Activated naive CD8-positive, alpha-beta T cell treated with anti-CD3 and anti-CD28 coated beads, Interleukin-2, amount 50 U/mL, for 24 hours (primary cell): ENCODE results near the gene FMR1.

ENCODE experiments used
- ATAC-seq: fragments of 150-1000 bp; cut with Tn5 transposase; one replicate; pipeline ENCODE4 v1.10.0; 2021
- DNase-seq: peaks from one replicate; pipeline ENCODE4 v3.0.0; 2021
- H3K27ac Mint-ChIP-seq: one replicate; pipeline ENCODE4 v1.8.0; 2021; ENCODE audit warnings: mild to moderate bottlenecking, mixed read lengths
- H3K27me3 Mint-ChIP-seq: one replicate; pipeline ENCODE4 v1.8.0; 2021; ENCODE audit warnings: mixed read lengths
- H3K36me3 Mint-ChIP-seq: one replicate; pipeline ENCODE4 v1.8.0; 2021; ENCODE audit warnings: low read depth, mixed read lengths
- H3K4me1 Mint-ChIP-seq: one replicate; pipeline ENCODE4 v1.8.0; 2021; ENCODE audit warnings: mixed read lengths
- H3K4me3 Mint-ChIP-seq: one replicate; pipeline ENCODE4 v1.8.0; 2021; ENCODE audit warnings: mild to moderate bottlenecking, moderate library complexity, mixed read lengths
- H3K9me3 Mint-ChIP-seq: one replicate; pipeline ENCODE4 v1.8.0; 2021; ENCODE audit warnings: mixed read lengths

FMR1 gene

DNA sequence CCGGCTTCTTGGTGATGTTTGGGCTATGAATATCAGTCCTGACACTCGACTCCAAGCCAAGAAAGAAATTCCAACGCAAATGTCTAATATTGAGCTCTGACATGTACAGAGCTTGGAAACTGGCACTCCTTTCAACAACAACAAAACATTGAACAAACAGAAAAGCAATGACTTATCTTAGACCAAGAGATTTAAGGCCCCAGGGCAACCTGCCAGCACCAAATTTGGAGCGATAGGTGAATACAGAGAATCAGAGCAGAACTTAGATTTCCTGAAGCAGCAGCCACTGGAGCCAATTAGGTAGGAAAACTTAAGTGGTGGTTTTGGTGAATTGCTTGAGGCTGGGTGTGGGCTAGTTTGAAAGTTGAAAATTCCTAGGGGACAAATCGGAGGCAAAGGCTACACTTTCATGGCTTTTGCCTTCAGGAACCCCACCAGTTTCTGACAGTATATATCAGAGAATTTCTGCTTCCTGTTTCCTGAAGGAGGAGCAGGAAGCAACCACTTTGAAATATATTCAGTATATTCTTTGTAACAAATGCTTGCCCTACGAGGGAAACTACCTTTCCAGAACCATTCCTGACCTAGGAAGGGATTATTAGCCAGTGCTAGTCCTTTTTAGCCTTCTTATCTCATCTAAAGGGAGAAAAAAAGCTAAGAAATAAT is 10.1 kb upstream of the FMR1 start:
- DNase-seq (no peak), ATAC-seq (no peak)
- no peaks in the 10 kb centered on the region for H3K9me3 Mint-ChIP-seq
- H3K4me3 Mint-ChIP-seq: no peak overlapping the region
- no peak overlapping the region for H3K27ac Mint-ChIP-seq
- peaks cover 3% of the 10 kb centered on the region for H3K4me1 Mint-ChIP-seq
- no peaks in the 10 kb centered on the region for H3K27me3 Mint-ChIP-seq
- H3K36me3 Mint-ChIP-seq: no peaks in the 10 kb centered on the region

- H3K36me3 Mint-ChIP-seq: no peaks in the 10 kb centered on the region
- no peaks in the 10 kb centered on the region for H3K27me3 Mint-ChIP-seq
- H3K4me3 Mint-ChIP-seq: no peak overlapping the region
- H3K27ac Mint-ChIP-seq: no peak overlapping the region
- ATAC-seq (no peak), DNase-seq (no peak)
- no peaks in the 10 kb centered on the region for H3K9me3 Mint-ChIP-seq
- peaks cover 3% of the 10 kb centered on the region for H3K4me1 Mint-ChIP-seq
Measured at GRCh38 chrX:147902270-147902669, 9.4 kb upstream of the FMR1 start.

DNA sequence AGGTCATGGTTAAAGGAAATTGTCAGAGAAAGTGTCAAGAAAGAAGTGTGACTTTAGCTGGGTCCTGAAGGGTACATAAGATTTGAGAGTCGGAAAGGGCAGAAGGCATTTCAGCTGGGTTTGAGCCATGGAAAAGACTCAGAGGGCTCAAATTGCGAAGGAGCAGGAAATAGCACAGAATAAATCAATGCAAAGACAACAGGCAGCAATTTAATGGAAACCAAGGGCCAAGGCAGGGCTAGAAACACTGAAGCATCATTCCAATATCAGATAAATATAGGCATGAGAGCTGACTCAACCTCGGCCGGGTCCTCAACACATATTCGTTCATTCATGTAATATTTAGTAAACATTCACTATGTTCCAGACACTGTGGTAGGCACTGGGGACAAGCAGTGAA is 3.6 kb upstream of the FMR1 start:
- Mint-ChIP-seq H3K4me1 (peaks cover 9% of the 10 kb centered on the region), H3K9me3 (no peaks in the 10 kb centered on the region), H3K27me3 (no peaks in the 10 kb centered on the region), H3K27ac (no peak overlapping the region), H3K36me3 (no peaks in the 10 kb centered on the region), H3K4me3 (no peak overlapping the region)
- DNase-seq (no peak), ATAC-seq (no peak)

DNA sequence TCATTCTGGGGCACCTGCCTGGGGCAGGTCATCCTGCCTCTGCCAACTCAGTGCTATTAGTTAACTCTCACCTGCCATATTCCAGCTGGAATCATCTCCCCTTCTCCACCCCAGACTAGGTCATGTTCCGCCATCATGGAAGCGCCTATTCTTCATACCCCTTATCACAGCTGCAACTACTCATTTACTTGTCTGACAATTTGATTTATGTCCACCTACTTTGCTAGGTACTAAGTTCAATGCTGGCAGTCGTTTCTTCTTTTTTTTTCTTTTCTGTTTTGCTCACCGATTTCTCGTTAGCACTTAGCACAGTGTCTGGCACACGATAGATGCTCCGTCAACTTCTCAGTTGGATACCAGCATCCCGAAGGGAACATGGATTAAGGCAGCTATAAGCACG is 1.1 kb upstream of the FMR1 start:
- no peak for DNase-seq
- H3K27ac Mint-ChIP-seq: no peak overlapping the region
- H3K9me3 Mint-ChIP-seq: no peaks in the 10 kb centered on the region
- H3K27me3 Mint-ChIP-seq: no peaks in the 10 kb centered on the region
- no peak for ATAC-seq
- H3K36me3 Mint-ChIP-seq: no peaks in the 10 kb centered on the region
- no peak overlapping the region for H3K4me3 Mint-ChIP-seq
- H3K4me1 Mint-ChIP-seq: peaks cover 29% of the 10 kb centered on the region

DNA sequence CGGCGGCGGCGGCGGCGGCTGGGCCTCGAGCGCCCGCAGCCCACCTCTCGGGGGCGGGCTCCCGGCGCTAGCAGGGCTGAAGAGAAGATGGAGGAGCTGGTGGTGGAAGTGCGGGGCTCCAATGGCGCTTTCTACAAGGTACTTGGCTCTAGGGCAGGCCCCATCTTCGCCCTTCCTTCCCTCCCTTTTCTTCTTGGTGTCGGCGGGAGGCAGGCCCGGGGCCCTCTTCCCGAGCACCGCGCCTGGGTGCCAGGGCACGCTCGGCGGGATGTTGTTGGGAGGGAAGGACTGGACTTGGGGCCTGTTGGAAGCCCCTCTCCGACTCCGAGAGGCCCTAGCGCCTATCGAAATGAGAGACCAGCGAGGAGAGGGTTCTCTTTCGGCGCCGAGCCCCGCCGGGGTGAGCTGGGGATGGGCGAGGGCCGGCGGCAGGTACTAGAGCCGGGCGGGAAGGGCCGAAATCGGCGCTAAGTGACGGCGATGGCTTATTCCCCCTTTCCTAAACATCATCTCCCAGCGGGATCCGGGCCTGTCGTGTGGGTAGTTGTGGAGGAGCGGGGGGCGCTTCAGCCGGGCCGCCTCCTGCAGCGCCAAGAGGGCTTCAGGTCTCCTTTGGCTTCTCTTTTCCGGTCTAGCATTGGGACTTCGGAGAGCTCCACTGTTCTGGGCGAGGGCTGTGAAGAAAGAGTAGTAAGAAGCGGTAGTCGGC is 528 bp downstream of the FMR1 start:
- H3K4me3 Mint-ChIP-seq: peak overlapping the region; percentile 95
- H3K9me3 Mint-ChIP-seq: no peaks in the 10 kb centered on the region
- H3K27me3 Mint-ChIP-seq: no peaks in the 10 kb centered on the region
- H3K27ac Mint-ChIP-seq: peak overlapping the region; percentile 92
- no peaks in the 10 kb centered on the region for H3K36me3 Mint-ChIP-seq
- peak; percentile 25 for DNase-seq
- peaks cover 45% of the 10 kb centered on the region for H3K4me1 Mint-ChIP-seq
- peak; percentile 41 for ATAC-seq

DNA sequence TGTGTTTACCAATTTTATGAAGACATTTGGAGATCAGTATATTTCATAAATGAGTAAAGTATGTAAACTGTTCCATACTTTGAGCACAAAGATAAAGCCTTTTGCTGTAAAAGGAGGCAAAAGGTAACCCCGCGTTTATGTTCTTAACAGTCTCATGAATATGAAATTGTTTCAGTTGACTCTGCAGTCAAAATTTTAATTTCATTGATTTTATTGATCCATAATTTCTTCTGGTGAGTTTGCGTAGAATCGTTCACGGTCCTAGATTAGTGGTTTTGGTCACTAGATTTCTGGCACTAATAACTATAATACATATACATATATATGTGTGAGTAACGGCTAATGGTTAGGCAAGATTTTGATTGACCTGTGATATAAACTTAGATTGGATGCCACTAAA is 1.9 kb downstream of the FMR1 start:
- Mint-ChIP-seq H3K4me1 (peaks cover 57% of the 10 kb centered on the region), H3K27me3 (no peaks in the 10 kb centered on the region), H3K4me3 (peak overlapping the region; percentile 95), H3K9me3 (no peaks in the 10 kb centered on the region), H3K36me3 (peaks cover 3% of the 10 kb centered on the region), H3K27ac (no peak overlapping the region)
- ATAC-seq (no peak), DNase-seq (no peak)

GRCh38 chrX:147914591-147914990 is 2.9 kb downstream of the FMR1 start:
- Mint-ChIP-seq H3K36me3 (peaks cover 3% of the 10 kb centered on the region), H3K4me1 (peaks cover 64% of the 10 kb centered on the region), H3K27me3 (no peaks in the 10 kb centered on the region), H3K4me3 (peak overlapping the region; percentile 95), H3K9me3 (no peaks in the 10 kb centered on the region), H3K27ac (no peak overlapping the region)
- no peak for ATAC-seq
- DNase-seq: no peak

- Mint-ChIP-seq H3K4me1 (peaks cover 68% of the 10 kb centered on the region), H3K27ac (peak overlapping the region; percentile 90), H3K9me3 (no peaks in the 10 kb centered on the region), H3K4me3 (no peak overlapping the region), H3K27me3 (no peaks in the 10 kb centered on the region), H3K36me3 (peaks cover 3% of the 10 kb centered on the region)
- no peak for ATAC-seq
- no peak for DNase-seq
Measured at GRCh38 chrX:147916375-147916968, 4.8 kb downstream of the FMR1 start.

GRCh38 chrX:147917700-147918695 is 6.3 kb downstream of the FMR1 start:
- H3K36me3 Mint-ChIP-seq: peaks cover 3% of the 10 kb centered on the region
- ATAC-seq: peak; percentile 80

DNA sequence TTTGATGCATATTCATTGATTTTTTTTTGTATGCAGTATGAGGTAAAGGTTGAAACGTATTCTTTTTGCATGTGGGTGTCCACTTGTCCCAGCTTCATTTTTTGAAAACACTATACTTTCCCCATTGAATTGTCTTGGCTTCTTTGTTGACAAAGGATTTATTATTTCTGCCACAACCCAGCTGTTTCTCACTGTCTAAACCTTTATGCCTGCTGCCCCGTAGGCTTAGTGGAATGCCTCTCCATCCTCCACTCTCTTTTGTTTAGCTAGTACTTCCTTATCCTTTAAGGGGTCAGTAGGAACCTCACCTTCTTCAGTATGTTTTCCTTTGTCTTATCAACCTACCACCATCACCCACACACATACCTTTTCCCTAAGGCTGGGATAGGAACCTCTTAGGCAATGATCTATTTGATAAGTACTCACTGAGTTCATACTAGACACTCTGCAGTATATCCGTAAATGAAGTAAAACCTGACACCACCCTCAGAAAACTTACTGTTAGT is 8.5 kb downstream of the FMR1 start:
- H3K4me3 Mint-ChIP-seq: no peak overlapping the region

More at GRCh38 chrX:147917700-147918695, 6.3 kb downstream of the FMR1 start:
- no peaks in the 10 kb centered on the region for H3K27me3 Mint-ChIP-seq
- no peaks in the 10 kb centered on the region for H3K9me3 Mint-ChIP-seq
- H3K4me3 Mint-ChIP-seq: peak overlapping the region; percentile 55
- peaks cover 80% of the 10 kb centered on the region for H3K4me1 Mint-ChIP-seq
- H3K27ac Mint-ChIP-seq: peak overlapping the region; percentile 90
- DNase-seq: no peak

DNA sequence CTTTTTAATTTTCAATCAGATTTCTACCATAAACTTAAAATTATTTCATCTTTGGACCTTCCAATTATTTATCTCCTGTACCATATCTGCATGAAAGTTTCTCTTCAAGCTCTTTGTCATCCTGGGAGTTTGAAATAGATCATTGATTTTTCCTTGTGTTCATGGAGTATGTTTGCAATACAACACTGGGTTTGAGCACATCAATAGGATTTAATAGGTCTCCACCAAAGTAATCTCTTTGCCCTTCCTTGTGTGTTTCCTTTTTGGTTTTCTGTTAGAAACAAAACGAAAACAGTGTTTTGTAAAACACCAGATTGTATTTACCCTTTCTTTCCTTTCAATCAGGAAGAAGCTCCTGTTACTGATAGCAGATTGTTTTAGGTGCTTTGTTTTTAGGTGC is 11.9 kb downstream of the FMR1 start:
- Mint-ChIP-seq H3K27me3 (no peaks in the 10 kb centered on the region), H3K4me3 (no peak overlapping the region), H3K36me3 (peaks cover 14% of the 10 kb centered on the region), H3K4me1 (peaks cover 38% of the 10 kb centered on the region), H3K9me3 (no peaks in the 10 kb centered on the region), H3K27ac (no peak overlapping the region)
- DNase-seq (no peak), ATAC-seq (no peak)

More for the DNA sequence above, 8.5 kb downstream of the FMR1 start:
- Mint-ChIP-seq H3K27ac (no peak overlapping the region), H3K36me3 (peaks cover 3% of the 10 kb centered on the region), H3K9me3 (no peaks in the 10 kb centered on the region), H3K27me3 (no peaks in the 10 kb centered on the region), H3K4me1 (peaks cover 71% of the 10 kb centered on the region)
- ATAC-seq (no peak), DNase-seq (no peak)

DNA sequence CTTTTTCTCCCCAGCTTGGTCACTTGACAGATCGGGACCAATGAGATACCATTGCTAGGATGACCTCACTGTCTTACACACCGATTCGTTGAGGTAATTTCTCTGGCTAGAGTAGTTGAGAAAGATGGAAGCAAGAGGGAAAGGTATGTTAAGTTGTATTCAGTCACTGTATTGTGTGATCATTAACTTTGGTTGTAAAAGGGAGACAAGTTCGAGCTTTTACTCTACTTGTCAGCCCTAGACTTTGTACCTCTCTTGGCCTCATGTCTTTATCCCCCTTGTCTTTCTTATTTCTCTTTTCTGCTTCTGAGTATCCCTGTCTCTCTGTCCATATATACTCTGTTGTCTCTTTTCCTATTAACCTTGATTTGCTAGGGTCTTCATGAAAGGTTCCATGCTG is 15.5 kb downstream of the FMR1 start:
- no peak for DNase-seq
- Mint-ChIP-seq H3K27me3 (no peaks in the 10 kb centered on the region), H3K4me3 (no peak overlapping the region), H3K4me1 (peaks cover 15% of the 10 kb centered on the region), H3K27ac (no peak overlapping the region), H3K9me3 (no peaks in the 10 kb centered on the region), H3K36me3 (peaks cover 24% of the 10 kb centered on the region)
- no peak for ATAC-seq

DNA sequence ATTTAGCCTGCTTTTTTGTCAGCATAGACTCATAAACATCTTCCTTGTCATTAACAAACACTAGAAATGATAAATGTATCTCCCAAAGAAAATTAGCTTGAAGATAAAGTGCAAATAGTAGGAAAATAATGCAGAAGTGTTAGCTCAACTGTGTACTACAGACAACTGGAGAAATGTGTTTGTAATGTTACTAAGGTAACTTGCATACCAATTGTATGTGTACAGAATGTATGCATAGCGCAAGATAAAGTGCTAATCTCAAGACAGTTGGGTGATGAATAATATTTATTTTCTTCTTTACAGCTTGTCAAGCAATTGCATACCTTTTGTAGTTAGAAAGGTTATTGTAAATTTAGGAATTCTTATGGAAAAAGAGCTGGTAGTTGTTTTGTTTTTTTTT is 22.1 kb downstream of the FMR1 start:
- no peaks in the 10 kb centered on the region for H3K27me3 Mint-ChIP-seq
- peaks cover 2% of the 10 kb centered on the region for H3K4me1 Mint-ChIP-seq
- H3K4me3 Mint-ChIP-seq: no peak overlapping the region
- DNase-seq: no peak
- ATAC-seq: no peak
- H3K9me3 Mint-ChIP-seq: no peaks in the 10 kb centered on the region
- no peak overlapping the region for H3K27ac Mint-ChIP-seq
- H3K36me3 Mint-ChIP-seq: peaks cover 24% of the 10 kb centered on the region

DNA sequence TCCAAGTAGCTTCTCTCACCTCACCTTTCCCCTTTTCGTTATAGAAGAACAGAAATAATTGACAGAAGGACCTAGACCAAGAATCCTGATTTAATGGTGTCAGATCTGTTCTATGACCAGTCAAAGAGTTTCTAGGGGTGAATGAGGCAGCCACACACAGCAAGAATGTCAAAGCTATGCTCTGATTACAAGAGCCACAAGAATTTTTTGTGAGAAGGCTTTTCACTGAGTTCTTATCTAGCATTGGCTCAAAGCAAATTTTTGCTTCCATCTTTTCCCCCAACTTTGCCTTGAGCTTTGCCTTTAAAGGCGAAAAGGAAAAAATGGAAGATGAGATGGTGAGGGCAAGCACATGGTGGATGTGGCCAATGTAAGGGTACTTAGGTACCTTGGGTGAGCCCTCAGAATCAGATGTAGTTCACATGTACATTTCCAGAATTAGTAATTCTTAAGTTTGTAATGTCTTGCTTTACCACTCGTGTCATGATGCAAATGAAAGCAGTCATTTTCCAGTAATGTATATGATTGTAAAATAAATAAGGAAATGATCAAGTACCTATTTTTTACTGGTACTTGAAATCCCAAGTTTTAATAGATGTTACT is 23.5 kb downstream of the FMR1 start:
- H3K4me3 Mint-ChIP-seq: no peak overlapping the region
- H3K4me1 Mint-ChIP-seq: peaks cover 2% of the 10 kb centered on the region
- no peaks in the 10 kb centered on the region for H3K27me3 Mint-ChIP-seq
- DNase-seq: no peak
- H3K9me3 Mint-ChIP-seq: no peaks in the 10 kb centered on the region
- H3K27ac Mint-ChIP-seq: no peak overlapping the region
- H3K36me3 Mint-ChIP-seq: peaks cover 21% of the 10 kb centered on the region
- ATAC-seq: no peak
